NK-92 (cell line): Measurements from ENCODE around the gene SDHAF4.
A peak's percentile ranks its signal among the peaks of the same experiment; 100 is the strongest.
"Not testable (repeated sequence)": the region's sequence is repeated elsewhere in the genome, so short reads cannot be mapped to it uniquely, and the experiment has no call there.

Source experiments
- DNase-seq: peaks from one replicate; lab custom pipeline; 2025; ENCODE audit not compliant: unreplicated experiment; lab: John Stamatoyannopoulos, UW

The SDHAF4 gene

DNA sequence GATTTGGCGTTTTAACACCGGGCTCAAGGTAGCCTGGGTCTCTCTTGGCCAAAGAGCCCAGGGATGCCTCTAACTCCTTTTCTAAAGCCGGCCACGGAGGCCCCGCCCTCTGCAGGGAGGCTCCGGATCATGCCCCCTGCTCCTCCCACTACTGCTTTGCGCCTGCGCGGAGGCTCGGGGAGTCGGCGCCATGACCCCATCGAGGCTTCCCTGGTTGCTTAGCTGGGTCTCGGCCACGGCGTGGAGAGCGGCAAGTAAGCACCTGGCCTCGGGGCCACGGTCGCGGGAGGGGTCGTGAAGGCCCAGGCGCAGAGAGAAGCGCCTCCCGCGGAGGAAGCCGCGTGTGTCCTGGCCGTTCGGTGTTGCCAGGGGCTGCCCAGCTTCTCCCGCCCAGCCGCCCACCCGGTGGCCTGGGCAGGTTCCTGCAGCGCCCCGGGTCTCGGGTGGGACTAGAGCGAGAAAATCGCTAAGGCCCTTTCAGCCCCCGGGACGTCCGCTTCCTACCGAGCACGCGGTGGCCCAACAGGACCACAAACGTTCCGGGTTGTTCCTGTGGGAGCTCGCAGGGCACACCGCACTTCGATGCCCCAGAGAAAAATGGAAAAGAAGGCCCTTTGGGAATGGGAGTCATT, at the start of gene SDHAF4:
TSS of gene SDHAF4 (plus strand) at position 180 of the 632 bp plus-strand sequence. CDS start at position 191, 11 bp downstream.
- DNase-seq, result peak; percentile 49

DNA sequence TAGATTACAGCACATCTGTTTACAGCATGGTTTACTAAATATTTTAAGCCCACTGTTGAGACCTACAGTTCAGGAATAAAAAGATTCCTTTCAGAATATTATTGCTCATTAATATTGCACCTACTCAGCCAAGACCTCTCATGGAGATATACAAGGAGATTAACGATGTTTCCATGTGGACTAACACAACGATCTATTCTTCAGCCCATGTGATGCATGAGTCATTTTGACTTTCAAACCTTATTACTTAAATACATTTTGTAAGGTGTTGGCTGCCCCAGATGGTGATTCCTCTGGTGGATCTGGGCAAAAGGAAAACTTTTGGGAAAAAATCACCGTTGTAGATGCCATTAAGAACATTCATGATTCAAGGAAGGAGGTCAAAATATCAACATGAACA, 48.0 kb upstream of the SDHAF4 start:
- DNase-seq, result no peak

DNA sequence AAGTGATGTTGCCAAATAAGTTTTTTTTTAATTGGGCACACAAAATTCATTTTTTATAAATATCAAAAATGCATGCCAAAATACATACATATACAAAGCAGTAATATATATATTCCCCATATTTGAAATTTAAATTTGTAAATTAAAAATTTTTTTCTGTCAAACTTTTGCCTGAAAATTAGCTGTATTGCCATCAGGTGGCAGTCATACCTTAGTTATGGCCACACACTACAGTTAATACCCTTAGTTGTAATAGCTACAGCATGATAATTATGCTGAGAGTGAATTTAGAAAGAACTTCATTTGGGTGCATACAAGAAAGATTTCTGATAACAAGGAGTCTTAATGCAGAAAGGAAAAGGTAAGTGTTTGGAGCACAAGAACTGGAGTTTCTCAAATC, 46.2 kb upstream of the SDHAF4 start:
- no peak for DNase-seq

DNA sequence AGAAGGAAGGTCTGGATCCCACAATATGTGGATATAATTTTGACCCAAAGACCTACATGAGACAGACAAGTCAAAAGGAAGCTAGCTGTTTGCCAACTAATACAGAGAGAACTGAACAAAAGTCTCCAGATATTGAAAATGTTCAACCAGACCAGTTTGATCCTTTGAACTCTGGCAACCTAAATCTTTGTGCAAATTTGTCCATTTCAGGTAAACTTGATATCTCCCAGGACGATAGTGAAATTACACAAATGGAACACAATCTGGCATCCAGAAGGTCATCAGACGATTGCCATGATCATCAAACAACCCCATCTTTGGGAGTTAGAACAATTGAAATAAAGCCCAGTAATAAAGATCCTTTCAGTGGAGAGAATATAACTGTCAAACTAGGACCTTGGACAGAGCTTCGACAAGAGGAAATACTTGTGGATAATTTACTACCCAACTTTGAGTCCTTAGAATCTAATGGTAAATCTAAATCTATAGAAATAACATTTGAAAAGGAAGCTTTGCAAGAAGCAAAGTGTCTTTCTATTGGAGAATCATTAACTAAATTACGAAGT, 41.9 kb upstream of the SDHAF4 start:
- DNase-seq, result no peak

DNA sequence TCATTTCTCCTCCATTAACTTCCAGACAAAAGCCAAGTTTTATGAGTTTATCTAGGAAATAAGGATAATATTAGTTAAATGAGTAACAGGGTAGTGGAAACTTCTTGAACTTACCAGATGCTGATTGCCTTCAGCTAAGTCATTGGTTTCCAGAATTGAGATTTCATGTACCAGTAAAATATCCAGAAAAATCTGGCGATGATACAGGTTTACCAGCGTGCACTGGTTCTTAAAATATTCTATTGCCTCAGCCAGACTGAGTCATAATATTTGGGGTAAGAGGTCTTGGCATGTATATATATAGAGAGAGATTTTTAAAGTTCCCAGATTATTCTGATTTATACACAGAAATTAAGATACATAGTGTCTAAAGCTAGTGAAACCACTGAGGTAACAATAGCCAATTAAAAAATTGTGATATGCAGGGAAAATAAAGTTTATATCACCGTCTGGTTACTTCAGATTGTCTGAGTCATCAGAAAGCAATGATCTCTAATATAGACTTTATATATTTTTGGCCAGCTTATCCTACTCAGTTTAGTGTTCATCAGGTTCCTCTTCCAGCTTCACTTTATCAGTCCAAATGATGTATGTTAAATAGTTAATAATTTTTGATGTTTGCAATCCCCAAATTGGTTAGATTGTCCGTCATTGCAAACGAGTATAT, 39.5 kb upstream of the SDHAF4 start:
- no peak for DNase-seq

DNA sequence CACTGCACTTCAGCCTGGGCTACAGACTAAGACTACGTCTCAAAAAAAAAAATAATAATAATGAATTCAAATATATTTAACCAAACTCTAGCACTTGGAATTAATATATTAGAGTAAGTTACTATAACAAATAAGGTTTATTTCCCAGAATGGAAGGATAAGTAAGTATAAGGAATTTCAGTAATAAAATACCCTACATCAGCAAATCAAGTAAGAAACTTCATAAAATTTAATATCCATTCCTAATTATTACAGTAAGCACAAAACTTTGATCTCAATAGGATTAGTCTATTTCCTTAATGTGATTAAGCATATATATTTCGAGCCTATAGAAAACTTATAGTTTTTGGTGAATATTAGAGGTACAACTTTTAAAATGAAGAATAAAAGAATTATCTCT, 36.7 kb upstream of the SDHAF4 start:
- no peak for DNase-seq

DNA sequence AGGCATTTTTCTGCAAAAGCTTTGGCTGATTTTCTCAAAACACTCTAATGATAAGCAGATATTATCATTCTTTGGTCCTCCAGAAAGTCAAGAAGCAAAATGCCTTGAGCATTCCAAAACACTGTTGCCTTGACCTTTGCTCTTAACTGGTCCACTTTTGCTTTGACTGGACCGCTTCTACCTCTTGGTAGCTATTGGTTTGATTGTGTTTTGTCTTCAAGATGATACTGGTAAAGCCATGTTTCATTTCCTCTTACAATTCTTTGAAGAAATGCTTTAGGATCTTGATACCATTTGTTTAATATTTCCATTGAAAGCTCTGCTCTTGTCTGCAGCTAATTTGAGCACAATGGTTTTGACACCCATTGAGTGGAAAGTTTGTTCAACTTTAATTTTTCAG, 35.6 kb upstream of the SDHAF4 start:
- no peak for DNase-seq

DNA sequence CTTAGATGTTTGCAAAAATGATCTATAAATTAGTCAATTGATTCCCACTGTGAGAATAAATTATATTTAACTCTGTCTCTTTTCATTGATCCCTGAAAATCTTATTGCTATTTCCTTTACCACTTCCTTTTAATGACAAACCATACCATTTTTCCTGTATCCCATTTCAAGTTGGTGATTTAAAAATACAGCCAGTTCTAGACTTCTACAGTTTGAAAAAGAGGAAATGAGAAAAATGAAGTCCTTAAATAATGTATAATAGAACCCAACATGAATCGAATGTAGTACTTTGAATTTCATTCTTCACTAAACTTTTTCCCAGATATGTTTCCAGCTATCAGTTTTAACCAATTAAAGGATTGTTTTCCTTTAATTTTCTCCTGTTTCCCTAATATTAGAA, 29.5 kb upstream of the SDHAF4 start:
- no peak for DNase-seq

DNA sequence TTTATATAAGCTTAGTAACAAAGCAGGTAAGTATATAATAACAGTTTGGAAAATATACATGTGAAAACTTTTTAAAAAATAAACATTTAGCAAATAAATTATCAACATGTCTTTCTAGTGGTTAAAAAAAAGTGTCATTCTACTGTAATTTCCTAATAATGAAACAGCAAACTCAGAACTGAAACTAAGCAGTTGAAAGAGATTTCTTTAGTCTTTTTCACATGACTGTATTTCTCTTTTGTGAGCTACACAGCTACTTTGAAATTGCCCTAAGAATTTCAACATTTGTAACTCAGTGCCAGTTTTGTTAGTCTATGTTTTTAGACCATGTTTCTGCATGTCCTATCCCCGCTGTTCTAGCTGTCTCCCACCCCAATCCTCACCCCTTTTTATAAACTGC, 28.4 kb upstream of the SDHAF4 start:
- DNase-seq, result no peak

DNA sequence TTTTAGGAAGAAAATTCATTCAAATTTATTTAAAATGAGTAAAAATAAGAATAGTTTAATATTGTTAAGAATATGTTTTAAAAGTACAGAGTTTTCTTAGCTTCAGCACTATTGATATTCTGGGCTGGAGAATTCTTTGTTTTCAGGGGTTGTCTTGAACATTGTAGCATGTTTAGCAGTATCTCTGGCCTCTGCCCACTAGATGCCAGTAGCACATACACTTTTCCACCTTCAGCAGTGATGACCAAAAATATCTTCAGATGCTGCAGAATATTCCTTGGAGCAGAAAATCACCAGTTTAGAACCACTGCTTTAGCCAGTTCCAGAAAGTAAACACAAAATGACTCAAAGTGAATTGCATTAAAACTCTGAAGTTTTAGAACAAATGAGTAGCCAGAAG, 19.4 kb upstream of the SDHAF4 start:
- DNase-seq, result no peak

DNA sequence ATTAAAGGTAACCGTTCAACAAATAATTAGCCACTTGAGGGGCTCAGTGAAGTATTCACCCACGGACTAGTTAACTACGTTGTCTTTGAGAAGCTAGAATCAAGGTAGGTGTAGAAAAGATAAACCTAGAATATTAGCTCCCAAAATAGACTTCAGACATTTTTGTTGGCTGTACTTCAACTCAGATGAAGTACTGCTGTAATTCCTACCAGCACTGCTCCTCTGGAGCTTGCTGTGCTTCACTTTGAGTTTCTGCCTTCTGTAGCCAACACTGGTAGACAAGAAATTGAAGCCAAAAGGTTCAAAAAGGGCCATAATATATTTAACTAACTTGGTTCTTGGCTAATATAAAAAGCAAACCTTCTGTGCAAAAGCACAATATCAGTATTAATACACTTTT, 18.8 kb upstream of the SDHAF4 start:
- no peak for DNase-seq

DNA sequence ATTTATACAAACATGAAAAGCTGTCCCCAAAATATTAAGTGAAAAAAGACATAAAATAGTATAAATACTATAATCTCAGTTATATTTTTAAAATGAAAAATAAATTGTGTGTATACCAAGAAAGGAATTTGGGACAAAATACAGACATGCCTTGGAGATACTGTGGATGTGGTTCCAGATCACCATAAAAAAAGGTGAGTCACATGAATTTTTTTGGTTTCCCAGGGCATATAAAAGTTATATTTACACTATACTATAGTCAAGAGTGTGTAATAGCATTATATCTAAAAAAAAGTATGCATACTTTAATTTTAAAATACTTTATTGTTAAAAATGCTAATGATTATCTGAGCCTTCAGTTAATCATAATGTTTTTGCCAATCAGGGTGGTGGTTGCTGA, 17.4 kb upstream of the SDHAF4 start:
- DNase-seq, result no peak

DNA sequence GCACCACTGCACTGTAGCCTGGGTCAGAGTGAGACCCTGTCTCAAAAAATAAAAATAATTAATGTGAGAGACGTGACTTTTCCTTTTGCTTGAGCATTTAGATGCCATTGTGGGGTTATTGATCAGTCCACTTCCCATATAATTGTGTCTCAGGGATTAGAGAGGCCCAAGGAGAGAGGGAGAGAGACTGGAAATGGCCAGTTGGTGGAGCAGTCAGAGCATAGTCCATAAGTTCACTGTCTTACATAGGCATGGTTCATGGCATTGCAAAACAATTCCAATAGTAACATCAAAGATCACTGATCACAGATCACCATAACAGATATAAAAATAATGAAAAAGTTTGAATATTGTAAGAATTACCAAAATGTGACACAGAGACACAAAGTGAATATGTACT, 15.2 kb upstream of the SDHAF4 start:
- no peak for DNase-seq

DNA sequence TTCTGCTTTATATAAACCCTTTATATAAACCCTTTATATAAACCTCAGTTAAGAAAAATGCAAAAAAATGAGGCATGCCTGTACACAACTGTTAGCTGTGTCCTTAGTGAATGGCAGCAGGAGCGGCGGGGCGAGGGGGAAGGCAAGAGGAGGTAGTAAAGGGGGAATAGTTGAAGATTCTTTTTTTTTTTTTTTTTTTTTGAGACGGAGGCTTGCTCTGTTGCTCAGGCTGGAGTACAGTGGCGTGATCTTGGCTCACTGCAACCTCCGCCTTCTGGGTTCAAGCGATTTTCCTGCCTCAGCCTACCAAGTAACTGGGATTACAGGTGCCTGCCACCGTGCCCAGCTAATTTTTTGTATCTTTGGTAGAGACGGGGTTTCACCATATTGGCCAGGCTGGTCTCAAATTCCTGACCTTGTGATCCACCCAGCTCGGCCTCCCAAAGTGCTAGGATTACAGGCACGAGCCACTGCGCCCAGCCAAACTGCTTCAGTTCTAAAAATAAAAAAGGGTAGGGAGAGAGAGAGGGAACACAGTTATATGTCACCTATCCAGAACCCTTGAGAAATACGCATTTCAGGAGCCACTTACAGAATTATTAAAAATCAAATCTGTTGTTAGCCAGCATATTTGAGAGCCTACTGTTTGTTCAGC, 14.3 kb upstream of the SDHAF4 start:
- not testable (repeated sequence) for DNase-seq

DNA sequence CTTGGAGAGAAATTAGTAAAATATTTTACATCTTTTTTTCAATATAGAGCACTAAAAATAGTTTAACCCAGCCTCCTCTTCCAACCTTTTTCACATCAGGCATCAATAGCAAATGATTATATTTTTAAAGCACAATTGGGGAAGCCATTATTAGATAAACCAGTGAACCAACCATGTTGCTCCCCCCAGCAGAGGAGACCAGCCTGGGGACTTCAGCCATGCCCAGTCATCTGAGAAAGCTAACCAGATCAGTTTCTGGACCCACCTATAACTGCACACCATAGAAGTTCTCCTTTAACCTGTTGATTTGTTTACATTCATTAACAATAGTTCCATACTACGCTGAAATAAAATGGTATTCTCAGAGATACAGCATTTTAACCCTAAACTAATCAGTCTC, 13.8 kb upstream of the SDHAF4 start:
- DNase-seq, result no peak

DNA sequence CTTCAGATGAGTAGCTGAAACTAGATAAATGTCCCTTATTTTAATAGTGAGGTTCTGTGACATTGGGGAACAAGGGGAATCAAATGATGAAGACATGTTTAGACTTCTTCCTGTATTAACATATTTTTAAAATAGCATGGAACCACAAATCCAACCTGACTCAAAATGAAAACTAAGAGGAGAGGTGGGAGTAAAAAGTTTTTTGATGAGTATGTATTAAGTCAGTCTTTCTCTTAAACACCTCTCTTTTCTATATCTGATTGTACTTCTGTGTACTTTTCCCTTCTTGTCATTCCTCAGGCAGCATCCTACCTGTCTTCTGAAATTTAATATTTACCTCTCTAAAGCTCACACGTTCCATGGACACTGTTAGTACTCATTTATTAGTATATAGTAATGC, 8.7 kb upstream of the SDHAF4 start:
- DNase-seq, result no peak

DNA sequence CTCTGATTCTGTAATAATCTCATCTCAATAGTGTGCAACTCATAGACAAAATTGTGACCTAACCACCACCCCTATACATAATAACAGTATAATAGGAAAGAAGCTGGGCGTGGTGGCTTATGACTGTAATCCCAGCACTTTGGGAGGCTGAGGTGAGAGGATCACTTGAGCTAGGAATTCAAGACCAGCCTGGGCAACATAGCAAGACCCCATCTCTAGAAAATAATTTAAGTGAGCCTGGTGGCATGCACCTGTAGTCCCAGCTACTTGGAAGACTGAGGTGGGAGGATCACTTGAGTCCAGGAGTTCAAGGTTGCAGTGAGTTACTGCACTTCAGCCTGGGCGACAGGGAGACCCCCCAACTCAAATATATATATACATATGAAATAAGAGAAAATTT, 4.3 kb upstream of the SDHAF4 start:
- DNase-seq, result not testable (repeated sequence)

DNA sequence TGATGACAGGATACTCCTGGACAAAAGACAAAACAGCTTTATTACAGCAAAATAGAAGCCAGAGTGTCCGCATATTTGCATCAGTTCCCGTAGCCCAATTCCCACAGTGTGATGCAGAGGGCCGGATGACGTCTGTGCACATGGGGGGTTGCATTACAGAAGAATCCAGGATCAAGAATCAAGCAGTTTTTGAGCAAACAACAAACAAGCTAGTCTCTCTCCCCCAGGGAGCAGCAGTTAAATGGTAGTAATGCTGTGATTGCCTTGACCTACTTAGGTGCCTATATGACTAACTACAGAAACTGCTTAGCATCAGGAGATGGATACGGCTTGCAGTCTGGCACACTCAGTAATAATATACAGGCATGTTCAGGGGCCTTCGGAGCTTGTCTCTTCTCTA, 3.2 kb upstream of the SDHAF4 start:
- no peak for DNase-seq

DNA sequence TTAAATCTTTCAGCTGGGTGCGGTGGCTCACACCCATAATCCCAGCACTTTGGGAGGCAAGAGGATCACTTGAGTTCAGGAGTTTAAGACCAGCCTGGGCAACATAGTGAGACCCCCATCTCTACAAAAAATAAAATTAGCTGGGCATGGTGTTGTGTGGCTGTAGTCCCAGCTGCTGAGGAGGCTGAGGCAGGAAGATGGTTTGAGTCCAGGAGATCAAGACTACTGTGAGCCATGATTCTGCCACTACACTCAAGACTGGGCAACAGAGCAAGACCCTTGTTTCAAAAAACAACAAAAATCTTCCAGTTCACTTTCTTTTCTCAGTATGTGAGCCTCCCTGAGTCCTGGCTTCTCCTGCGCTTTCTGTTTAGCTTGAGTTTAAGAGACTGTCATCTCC, 7.9 kb downstream of the SDHAF4 start:
- no peak for DNase-seq

DNA sequence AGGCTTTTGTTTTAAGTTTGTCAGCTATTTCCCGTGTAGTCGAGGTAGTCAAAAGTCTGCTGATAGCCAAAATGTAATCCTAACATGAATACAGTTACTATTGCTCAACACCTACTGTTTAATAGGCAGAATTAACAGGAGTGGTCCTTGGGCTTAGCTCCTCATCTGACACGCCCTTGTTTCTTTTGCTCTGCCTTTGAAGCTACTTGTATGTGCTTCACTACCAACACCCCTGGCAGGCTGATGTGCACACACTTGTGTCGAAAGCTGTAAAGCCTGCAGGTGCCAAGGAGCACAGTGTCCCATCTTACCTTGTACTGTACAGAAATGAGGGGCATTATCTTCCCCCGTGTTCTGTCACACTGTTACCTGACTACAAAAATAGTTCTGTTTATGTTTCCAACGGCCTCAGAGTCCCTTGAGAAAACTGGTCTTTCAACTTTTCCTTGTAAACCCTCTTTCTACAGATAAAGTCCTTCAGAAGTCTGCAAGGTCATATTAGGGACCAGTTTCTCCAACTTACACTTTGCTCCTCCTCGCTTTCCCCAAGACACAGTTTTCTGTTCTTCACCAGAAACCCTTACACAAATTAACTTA, 9.3 kb downstream of the SDHAF4 start:
- DNase-seq, result no peak

DNA sequence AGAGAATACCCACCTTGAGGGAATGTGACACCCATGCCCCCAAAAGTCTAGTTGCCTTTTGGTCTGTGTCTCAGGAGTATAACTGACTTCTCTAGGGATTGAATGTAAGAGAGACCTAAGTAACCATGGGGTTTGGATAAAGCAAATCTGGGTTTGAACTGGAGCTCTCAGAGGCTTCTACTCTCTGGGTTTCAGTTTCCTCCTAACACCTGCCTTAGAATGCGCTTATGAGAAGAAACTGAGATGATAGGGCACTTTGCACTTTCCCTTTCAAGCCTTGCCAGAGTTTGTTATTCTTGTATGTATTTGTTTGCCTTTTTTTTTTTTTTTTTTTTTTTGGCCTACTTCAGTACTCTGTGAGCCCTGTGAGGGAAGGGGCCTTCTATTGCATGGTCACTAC, 19.4 kb downstream of the SDHAF4 start:
- DNase-seq, result no peak

DNA sequence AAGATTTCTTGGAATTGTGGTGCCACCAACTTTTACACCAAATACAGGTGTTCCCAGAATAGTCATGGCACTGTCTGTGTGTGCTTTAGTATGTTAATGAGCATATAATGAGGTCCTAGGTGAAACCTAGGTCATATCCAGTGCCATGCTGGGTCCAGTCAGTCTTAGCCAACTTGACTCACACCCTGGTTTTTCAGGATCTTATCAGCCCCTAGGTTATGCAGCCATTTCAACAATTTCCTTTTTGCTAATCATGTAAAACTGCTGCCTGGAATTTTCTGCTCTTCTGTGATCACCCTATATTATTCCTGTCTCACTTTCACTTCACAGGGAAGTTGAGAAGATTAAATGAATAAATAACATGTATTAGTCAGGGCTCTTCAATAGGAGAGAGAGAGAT, 23.7 kb downstream of the SDHAF4 start:
- no peak for DNase-seq
